ENCODE results near the gene SLC12A3. TPM values are rescaled to one million over a fixed set of nuclear protein-coding genes. Genes with fewer than 3 reads are reported as not detected.

The SLC12A3 gene
- total and polyA plus RNA-seq, 2 of the 8 experiments (the other 6 are each of a cell fraction or from before 2014, with no cell fraction given) = not detected

DNA sequence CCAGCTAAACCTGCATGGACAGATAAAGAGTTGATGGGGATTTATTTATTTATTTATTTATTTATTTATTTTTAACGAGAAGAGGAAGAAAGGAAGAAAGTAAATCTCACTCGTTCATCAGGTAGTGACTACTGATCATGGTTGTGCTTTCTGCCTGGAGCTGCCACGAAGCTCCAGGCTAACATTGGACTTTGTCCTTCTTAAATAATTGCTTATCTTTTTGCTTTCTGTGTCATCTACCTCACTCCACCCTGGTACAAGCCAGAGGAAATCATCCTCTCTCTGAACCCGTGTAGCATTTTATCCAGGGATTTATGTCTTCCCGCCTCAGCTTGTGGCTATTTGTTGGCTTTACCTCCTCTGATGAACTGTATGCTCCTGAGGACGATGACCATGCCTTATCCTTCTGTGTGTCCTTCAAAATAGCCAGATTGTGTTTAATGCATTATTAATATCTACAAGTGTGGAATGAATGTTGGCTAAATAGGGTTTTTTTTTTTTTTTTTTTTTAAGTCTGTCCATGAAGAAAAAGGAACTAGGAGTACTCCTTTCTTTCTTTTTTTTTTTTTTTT, 8.0 kb upstream of the SLC12A3 start:
- H3K4me1 ChIP-seq (replicated peaks in 1 of 4; ENCODE audit: control insufficient read depth in 3 of 4, insufficient read depth in 4 of 4, low read length in 3 of 4) = peaks cover 0 to 6% (median 2%) of the 10 kb centered on the region in 4 experiments; a peak in 4 of 7 replicates
- ChIA-PET POLR2A (ENCODE audit: partially characterized antibody) (interaction anchor here (0.8 to 1.5 kb wide), 2 partner anchors 18 to 26 kb away, joined by 3 read pairs; no protein-coding TSS in a partner anchor), CTCF (ENCODE audit: partially characterized antibody) (interaction anchor here (0.6 to 10.8 kb wide), 9 partner anchors 8 to 911 kb away, joined by 3 to 102 read pairs (median 3); partner anchors contain the start of gene SLC12A3)

More for the DNA sequence above, 8.0 kb upstream of the SLC12A3 start:
- H4K5ac ChIP-seq (ENCODE audit: insufficient read length, low read depth, low read length) = no peak overlapping the region
- H3K4me3 ChIP-seq (ENCODE audit: extremely low read depth in 1 of 4, insufficient read depth in 2 of 4, low read depth in 3 of 4, low read length in 4 of 4) = no peak overlapping the region
- no peaks in the 10 kb centered on the region for H3K79me2 ChIP-seq (ENCODE audit: control insufficient read depth in 1 of 2, insufficient read depth in 2 of 2, low read length in 2 of 2)
- no peaks in the 10 kb centered on the region for H3K9me3 ChIP-seq (ENCODE audit: insufficient read depth in 2 of 2, low read depth in 1 of 2, low read length in 1 of 2)
- DNase-seq (ENCODE audit: low read depth in 1 of 2, low spot score in 2 of 2) (no peak), FAIRE-seq (no peak)
- 75% methylated on average over 6 of the region's 6 CpGs; no CpG with 5 or more reads in 1 of the 2 experiments for WGBS, 2 experiments (ENCODE audit: extremely low coverage in 1 of 2, insufficient coverage in 1 of 2, insufficient read length in 1 of 2, insufficient replicate concordance in 2 of 2, low coverage in 1 of 2, low lambda C conversion rate in 2 of 2, missing lambda C conversion rate in 1 of 2)
- no peak overlapping the region for H3K9ac ChIP-seq (replicated peaks in 1 of 4; ENCODE audit: extremely low read depth in 1 of 4, low read depth in 3 of 4, low read length in 3 of 4)
- no peak overlapping the region for H4K8ac ChIP-seq (ENCODE audit: extremely low read depth, insufficient read depth, low read length)
- no peak overlapping the region for H3K23ac ChIP-seq (ENCODE audit: insufficient read length)
- H3K4me2 ChIP-seq (ENCODE audit: insufficient read depth in 1 of 2, low read depth in 2 of 2, low read length in 2 of 2) = no peak overlapping the region
- no peaks in the 10 kb centered on the region for H3K23me2 ChIP-seq (ENCODE audit: low read depth, low read length)
- no peak overlapping the region for H2BK20ac ChIP-seq (ENCODE audit: low read length)
- H2BK5ac ChIP-seq (ENCODE audit: low read depth, low read length) = no peak overlapping the region
- H2BK15ac ChIP-seq (ENCODE audit: low read length) = no peak overlapping the region
- H4K20me1 ChIP-seq (replicated peaks in 1 of 2; ENCODE audit: control insufficient read depth in 1 of 2, insufficient read depth in 2 of 2, low read length in 2 of 2) = no peaks in the 10 kb centered on the region
- H2AFZ ChIP-seq (ENCODE audit: low read length) = no peak overlapping the region
- no peak overlapping the region for H3K14ac ChIP-seq (ENCODE audit: insufficient read length)
- no peaks in the 10 kb centered on the region for H3K36me3 ChIP-seq (ENCODE audit: control insufficient read depth in 2 of 4, insufficient read depth in 4 of 4, low read length in 3 of 4)
- H3K79me1 ChIP-seq (ENCODE audit: low read depth, low read length) = no peaks in the 10 kb centered on the region
- H3K56ac ChIP-seq (replicated peaks; ENCODE audit: insufficient read length, low read depth, low read length) = no peak overlapping the region
- H2BK120ac ChIP-seq (replicated peaks; ENCODE audit: low read depth, low read length) = no peak overlapping the region
- H3K27ac ChIP-seq (ENCODE audit: low read depth, low read length) = no peak overlapping the region
- no peak overlapping the region for H2AK5ac ChIP-seq (ENCODE audit: low read depth, low read length)
- no peak overlapping the region for H3K4ac ChIP-seq (replicated peaks; ENCODE audit: insufficient read length, low read depth, low read length)
- H4K91ac ChIP-seq (replicated peaks; ENCODE audit: insufficient read length, low read length) = no peak overlapping the region
- no peak for TF ChIP-seq NANOG (IDR thresholded peaks at IDR 0.05; ENCODE audit: insufficient read depth, low read depth, low read length, poor library complexity, severe bottlenecking)
- TF ChIP-seq SIRT6 (IDR thresholded peaks at IDR 0.05; ENCODE audit: low read length) = no peak
- TF ChIP-seq SAP30 (IDR thresholded peaks at IDR 0.05; ENCODE audit: insufficient read depth, insufficient replicate concordance, low read length) = no peak
- TF ChIP-seq KDM4A (IDR thresholded peaks at IDR 0.05; ENCODE audit: low read depth, low read length, severe bottlenecking) = no peak
- TF ChIP-seq EGR1 (IDR thresholded peaks at IDR 0.05; ENCODE audit: borderline replicate concordance, low read depth, low read length) = no peak
- TF ChIP-seq TAF1 (IDR thresholded peaks at IDR 0.05; ENCODE audit: low read depth, low read length) = no peak
- no peak for TF ChIP-seq TBP (IDR thresholded peaks at IDR 0.05; ENCODE audit: low read depth, low read length)
- no peak for TF ChIP-seq HDAC6 (IDR thresholded peaks at IDR 0.05; ENCODE audit: low read depth, low read length)
- no peak for TF ChIP-seq FOSL1 (IDR thresholded peaks at IDR 0.05; ENCODE audit: insufficient read depth, low read depth, low read length)
- no peak for TF ChIP-seq POLR2AphosphoS5 (IDR thresholded peaks at IDR 0.05; ENCODE audit: low read depth, low read length)
- no peak for TF ChIP-seq YY1 (IDR thresholded peaks at IDR 0.05; ENCODE audit: low read depth, low read length)
- H3K18ac ChIP-seq (ENCODE audit: extremely low read depth, low read length) = no peak overlapping the region
- no peaks in the 10 kb centered on the region for H3K27me3 ChIP-seq (replicated peaks in 1 of 4; ENCODE audit: control insufficient read depth in 3 of 4, extremely low read depth in 1 of 4, insufficient read depth in 3 of 4, low read length in 3 of 4)
- H2BK12ac ChIP-seq (ENCODE audit: low read depth, low read length) = no peak overlapping the region

Measured in H1 (cell line).